Nucleus accumbens (tissue), 56 donors: ENCODE results near the gene THSD4.

Source experiments
- DNase-seq, 56 donors: peaks; one replicate each; lab custom pipeline; 2025; lab: John Stamatoyannopoulos, UW

The THSD4 gene

GRCh38 chr15:71335591-71335990 is 220.3 kb downstream of the THSD4 start:
- DNase-seq: no peak

GRCh38 chr15:71336671-71337070 is 221.4 kb downstream of the THSD4 start:
- no peak for DNase-seq

GRCh38 chr15:71337197-71337845 is 222.1 kb downstream of the THSD4 start:
- DNase-seq: no peak

- DNase-seq: no peak
These were observed 223.0 kb downstream of the THSD4 start for GRCh38 chr15:71338265-71338664.

- no peak for DNase-seq
These were observed 223.7 kb downstream of the THSD4 start for GRCh38 chr15:71338827-71339542.

- DNase-seq: no peak
These were observed 226.7 kb downstream of the THSD4 start for GRCh38 chr15:71341811-71342550.

GRCh38 chr15:71342658-71343057 is 227.4 kb downstream of the THSD4 start:
- DNase-seq: no peak

GRCh38 chr15:71344316-71344715 is 229.0 kb downstream of the THSD4 start:
- no peak for DNase-seq

GRCh38 chr15:71345186-71345585 is 229.9 kb downstream of the THSD4 start:
- peak in 1 of 56 donors; percentile 0 for DNase-seq

- no peak for DNase-seq
These were observed 231.2 kb downstream of the THSD4 start for GRCh38 chr15:71346464-71346863.

- no peak for DNase-seq
These were observed 233.3 kb downstream of the THSD4 start for GRCh38 chr15:71348597-71348996.

GRCh38 chr15:71349336-71349735 is 234.1 kb downstream of the THSD4 start:
- no peak for DNase-seq

- DNase-seq: no peak
These were observed 234.7 kb downstream of the THSD4 start for GRCh38 chr15:71349736-71350526.

GRCh38 chr15:71350622-71351378 is 235.5 kb downstream of the THSD4 start:
- DNase-seq: no peak

GRCh38 chr15:71352125-71352524 is 236.9 kb downstream of the THSD4 start:
- DNase-seq: no peak

- no peak for DNase-seq
These were observed 237.5 kb downstream of the THSD4 start for GRCh38 chr15:71352765-71353164.

- no peak for DNase-seq
These were observed 237.9 kb downstream of the THSD4 start for GRCh38 chr15:71353171-71353570.

GRCh38 chr15:71355268-71355667 is 240.0 kb downstream of the THSD4 start:
- no peak for DNase-seq

- no peak for DNase-seq
These were observed 242.1 kb downstream of the THSD4 start for GRCh38 chr15:71357321-71357732.

- no peak for DNase-seq
These were observed 242.7 kb downstream of the THSD4 start for GRCh38 chr15:71357967-71358366.
